GM12878 (cell line): Measurements from ENCODE around the gene HERPUD1. TPM values are rescaled to one million over a fixed set of nuclear protein-coding genes. Genes with fewer than 3 reads are reported as not detected.

Experiments used
- BMI1 ChIP-seq: fragments of 450-650 bp; IDR thresholded peaks from 2 replicates; pipeline ENCODE4 v1.6.1; 2016; ENCODE audit warnings: mild to moderate bottlenecking, moderate library complexity, borderline replicate concordance
- CHD2 ChIP-seq: IDR thresholded peaks from 2 replicates; pipeline ENCODE4 v1.6.1; 2011; ENCODE audit warnings: low read depth, low read length, improper control_type of control experiment, borderline replicate concordance
- EED ChIP-seq: sonication (generic); IDR thresholded peaks from 2 replicates; pipeline ENCODE4 v1.6.1; 2016; ENCODE audit warnings: antibody characterized with exemption, low read depth
- ETV6 ChIP-seq, 2 experiments: fragments of 450-650 bp in 1 of 2; IDR thresholded peaks in 1 of 2; conservative IDR thresholded peaks in 1 of 2; 2 replicates each; pipeline ENCODE4 v1.6.1; 2014; ENCODE audit warnings: antibody characterized with exemption in 1 of 2, borderline replicate concordance in 1 of 2, low read depth in 1 of 2, mild to moderate bottlenecking in 1 of 2, moderate library complexity in 1 of 2
- HDGF ChIP-seq: fragments of 450-650 bp; IDR thresholded peaks from 2 replicates; pipeline ENCODE4 v1.6.1; 2016; ENCODE audit warnings: antibody characterized with exemption
- LARP7 ChIP-seq: fragments of 450-650 bp; IDR thresholded peaks from 2 replicates; pipeline ENCODE4 v1.6.1; 2017; ENCODE audit warnings: mild to moderate bottlenecking
- POLR2AphosphoS2 ChIP-seq: IDR thresholded peaks from 2 replicates; pipeline ENCODE4 v1.6.1; 2011; ENCODE audit warnings: low read depth, mild to moderate bottlenecking, low read length, improper control_type of control experiment, moderate library complexity
- RBBP5 ChIP-seq: fragments of 200-600 bp; sonication (generic); conservative IDR thresholded peaks from 2 replicates; pipeline ENCODE4 v1.6.1; 2016
- RUNX3 ChIP-seq: IDR thresholded peaks from 2 replicates; pipeline ENCODE4 v1.6.1; 2012; ENCODE audit warnings: low read length, inconsistent platforms
- SMC3 ChIP-seq: IDR thresholded peaks from 2 replicates; pipeline ENCODE4 v1.6.1; 2011; ENCODE audit warnings: low read length, improper control_type of control experiment, borderline replicate concordance
- TCF3 ChIP-seq: IDR thresholded peaks from 2 replicates; pipeline ENCODE4 v1.6.1; 2012; ENCODE audit warnings: low read depth, mild to moderate bottlenecking, low read length, borderline replicate concordance; ENCODE audit not compliant: insufficient read depth
- YY1 ChIP-seq: IDR thresholded peaks from 2 replicates; pipeline ENCODE4 v1.6.1; 2011; ENCODE audit warnings: low read depth, mild to moderate bottlenecking, low read length
- ZNF207 ChIP-seq: fragments of 450-650 bp; IDR thresholded peaks from 2 replicates; pipeline ENCODE4 v1.6.1; 2014; ENCODE audit warnings: antibody characterized with exemption, mild to moderate bottlenecking, borderline replicate concordance
- ZNF622 ChIP-seq: fragments of 450-650 bp; IDR thresholded peaks from 2 replicates; pipeline ENCODE4 v1.6.1; 2017; ENCODE audit warnings: mild to moderate bottlenecking, inconsistent platforms
- polyA plus RNA-seq, 11 experiments: library from polyadenylated mRNA; depleted of rRNA in 4 of 11; unstranded in 6 of 11; stranded (reverse) in 5 of 11; fragments of >200 nt; fragmentation: Nextera tagmentation in 4 of 11; fragmentation: Illumina TruSeq in 1 of 11; extraction: Ambion mirVana in 4 of 11; extraction: Trizol in 1 of 11; gene quantifications; 1 replicate in 1 of 11; 2 replicates in 10 of 11; pipeline versions ENCODE4 v1.2.1 to v1.2.3, GENCODE V29; 2011 to 2016; ENCODE audit warnings: inconsistent platforms in 2 of 11, missing spikeins in 2 of 11, low read depth in 1 of 11
- total RNA-seq, 4 experiments: library from RNA; depleted of rRNA in 3 of 4; stranded (reverse); fragments of >200 nt in 3 of 4; fragmentation: Illumina TruSeq in 1 of 4; extraction: Trizol in 1 of 4; gene quantifications; 2 replicates each; pipeline versions ENCODE4 v1.2.1 to v1.2.3, GENCODE V29; 2013 to 2021
- TF ChIP-seq, protein P1 (sequence below): fragments of 450-650 bp; IDR thresholded peaks from 2 replicates; pipeline ENCODE4 v1.6.1; 2017; ENCODE audit warnings: mild to moderate bottlenecking, moderate library complexity
- TF ChIP-seq, protein P2 (sequence below): IDR thresholded peaks from 2 replicates; pipeline ENCODE4 v1.6.1; 2011; ENCODE audit warnings: low read depth, mild to moderate bottlenecking, low read length, moderate library complexity, borderline replicate concordance; ENCODE audit errors: extremely low read depth
- TF ChIP-seq, protein P3 (sequence below): fragments of 450-650 bp; IDR thresholded peaks from 2 replicates; pipeline ENCODE4 v1.6.1; 2014; ENCODE audit warnings: mild to moderate bottlenecking
- TF ChIP-seq, protein P4 (sequence below): fragments of 450-650 bp; IDR thresholded peaks from 2 replicates; pipeline ENCODE4 v1.6.1; 2017; ENCODE audit warnings: mild to moderate bottlenecking, low read depth, inconsistent platforms; ENCODE audit not compliant: poor library complexity, severe bottlenecking
- TF ChIP-seq, protein P5 (sequence below): IDR thresholded peaks from 2 replicates; pipeline ENCODE4 v1.6.1; 2012; ENCODE audit warnings: low read depth, low read length, improper control_type of control experiment
- TF ChIP-seq, protein P6 (sequence below): IDR thresholded peaks from 2 replicates; pipeline ENCODE4 v1.6.1; 2011; ENCODE audit warnings: low read depth, low read length, improper control_type of control experiment, borderline replicate concordance

Gene HERPUD1
- total and polyA plus RNA-seq, 10 of the 15 experiments (the other 5 are each of a cell fraction or from before 2014, with no cell fraction given), result 32.6 to 212 (median 122) TPM

DNA sequence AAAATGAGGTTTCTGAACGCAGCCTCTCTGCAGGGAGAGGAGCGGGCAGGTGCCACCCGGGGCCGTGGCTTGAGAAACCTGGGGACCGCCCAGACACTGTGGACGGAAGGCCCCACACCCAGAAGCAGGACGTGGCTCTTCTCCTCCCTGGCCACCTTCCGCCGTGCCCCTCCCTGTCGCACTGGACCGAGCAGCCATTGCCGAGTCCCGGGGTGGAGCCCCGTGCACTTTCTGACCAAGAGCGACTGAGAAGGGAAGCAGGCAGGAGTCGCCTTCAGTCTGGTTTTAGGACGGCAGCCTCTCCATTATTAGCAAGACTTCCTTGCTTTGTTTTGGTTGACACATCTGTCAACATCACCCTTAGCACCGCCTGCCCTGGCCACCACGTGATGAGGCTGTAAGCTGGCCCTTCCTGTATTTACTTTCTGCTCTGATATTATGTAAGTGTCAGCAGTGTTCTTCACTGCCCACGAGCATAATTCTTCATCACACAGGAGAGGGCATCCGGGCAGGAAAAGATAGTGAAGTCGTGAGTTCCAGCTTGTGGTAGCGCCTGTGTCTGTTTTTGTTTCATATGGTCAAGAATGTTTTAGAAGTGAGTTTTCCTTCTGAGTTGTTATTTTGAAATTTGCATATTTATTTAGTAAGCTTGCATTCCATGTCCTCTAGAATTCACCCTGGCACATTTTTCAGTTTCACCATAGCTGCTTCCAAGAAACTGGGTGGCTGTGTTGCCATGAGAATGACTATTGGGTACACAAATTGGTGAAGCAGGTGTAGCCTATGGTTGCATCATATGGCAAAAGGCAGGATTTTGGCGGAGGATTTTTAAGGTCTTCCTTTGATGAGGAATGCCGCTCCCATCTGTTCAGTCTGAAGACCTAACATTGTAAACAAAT, 1.0 kb downstream of the HERPUD1 start (continued):
- TF ChIP-seq, protein P1, sequence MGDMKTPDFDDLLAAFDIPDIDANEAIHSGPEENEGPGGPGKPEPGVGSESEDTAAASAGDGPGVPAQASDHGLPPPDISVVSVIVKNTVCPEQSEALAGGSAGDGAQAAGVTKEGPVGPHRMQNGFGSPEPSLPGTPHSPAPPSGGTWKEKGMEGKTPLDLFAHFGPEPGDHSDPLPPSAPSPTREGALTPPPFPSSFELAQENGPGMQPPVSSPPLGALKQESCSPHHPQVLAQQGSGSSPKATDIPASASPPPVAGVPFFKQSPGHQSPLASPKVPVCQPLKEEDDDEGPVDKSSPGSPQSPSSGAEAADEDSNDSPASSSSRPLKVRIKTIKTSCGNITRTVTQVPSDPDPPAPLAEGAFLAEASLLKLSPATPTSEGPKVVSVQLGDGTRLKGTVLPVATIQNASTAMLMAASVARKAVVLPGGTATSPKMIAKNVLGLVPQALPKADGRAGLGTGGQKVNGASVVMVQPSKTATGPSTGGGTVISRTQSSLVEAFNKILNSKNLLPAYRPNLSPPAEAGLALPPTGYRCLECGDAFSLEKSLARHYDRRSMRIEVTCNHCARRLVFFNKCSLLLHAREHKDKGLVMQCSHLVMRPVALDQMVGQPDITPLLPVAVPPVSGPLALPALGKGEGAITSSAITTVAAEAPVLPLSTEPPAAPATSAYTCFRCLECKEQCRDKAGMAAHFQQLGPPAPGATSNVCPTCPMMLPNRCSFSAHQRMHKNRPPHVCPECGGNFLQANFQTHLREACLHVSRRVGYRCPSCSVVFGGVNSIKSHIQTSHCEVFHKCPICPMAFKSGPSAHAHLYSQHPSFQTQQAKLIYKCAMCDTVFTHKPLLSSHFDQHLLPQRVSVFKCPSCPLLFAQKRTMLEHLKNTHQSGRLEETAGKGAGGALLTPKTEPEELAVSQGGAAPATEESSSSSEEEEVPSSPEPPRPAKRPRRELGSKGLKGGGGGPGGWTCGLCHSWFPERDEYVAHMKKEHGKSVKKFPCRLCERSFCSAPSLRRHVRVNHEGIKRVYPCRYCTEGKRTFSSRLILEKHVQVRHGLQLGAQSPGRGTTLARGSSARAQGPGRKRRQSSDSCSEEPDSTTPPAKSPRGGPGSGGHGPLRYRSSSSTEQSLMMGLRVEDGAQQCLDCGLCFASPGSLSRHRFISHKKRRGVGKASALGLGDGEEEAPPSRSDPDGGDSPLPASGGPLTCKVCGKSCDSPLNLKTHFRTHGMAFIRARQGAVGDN, result peak; percentile 59; the same call in 1 of the 2 replicates
- peak; percentile 44 for TF ChIP-seq LARP7
- TF ChIP-seq RUNX3, result no peak
- TF ChIP-seq CHD2, result peak; percentile 21; the same call in 1 of the 2 replicates
- TF ChIP-seq, protein P2, sequence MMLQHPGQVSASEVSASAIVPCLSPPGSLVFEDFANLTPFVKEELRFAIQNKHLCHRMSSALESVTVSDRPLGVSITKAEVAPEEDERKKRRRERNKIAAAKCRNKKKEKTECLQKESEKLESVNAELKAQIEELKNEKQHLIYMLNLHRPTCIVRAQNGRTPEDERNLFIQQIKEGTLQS, result peak; percentile 52; the same call in 1 of the 2 replicates
- no peak for TF ChIP-seq ZNF622
- peak; percentile 71; the same call in 1 of the 2 replicates for TF ChIP-seq YY1
- no peak for TF ChIP-seq TCF3
- no peak for TF ChIP-seq RBBP5
- no peak for TF ChIP-seq EED
- TF ChIP-seq, protein P3, sequence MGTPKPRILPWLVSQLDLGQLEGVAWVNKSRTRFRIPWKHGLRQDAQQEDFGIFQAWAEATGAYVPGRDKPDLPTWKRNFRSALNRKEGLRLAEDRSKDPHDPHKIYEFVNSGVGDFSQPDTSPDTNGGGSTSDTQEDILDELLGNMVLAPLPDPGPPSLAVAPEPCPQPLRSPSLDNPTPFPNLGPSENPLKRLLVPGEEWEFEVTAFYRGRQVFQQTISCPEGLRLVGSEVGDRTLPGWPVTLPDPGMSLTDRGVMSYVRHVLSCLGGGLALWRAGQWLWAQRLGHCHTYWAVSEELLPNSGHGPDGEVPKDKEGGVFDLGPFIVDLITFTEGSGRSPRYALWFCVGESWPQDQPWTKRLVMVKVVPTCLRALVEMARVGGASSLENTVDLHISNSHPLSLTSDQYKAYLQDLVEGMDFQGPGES, result no peak
- no peak for TF ChIP-seq BMI1
- no peak for TF ChIP-seq ETV6 (conservative IDR thresholded peaks at IDR 0.05 in 1 of 2, IDR thresholded peaks at IDR 0.05 in 1 of 2; ENCODE audit: borderline replicate concordance in 1 of 2, low read depth in 1 of 2)
- TF ChIP-seq, protein P4, sequence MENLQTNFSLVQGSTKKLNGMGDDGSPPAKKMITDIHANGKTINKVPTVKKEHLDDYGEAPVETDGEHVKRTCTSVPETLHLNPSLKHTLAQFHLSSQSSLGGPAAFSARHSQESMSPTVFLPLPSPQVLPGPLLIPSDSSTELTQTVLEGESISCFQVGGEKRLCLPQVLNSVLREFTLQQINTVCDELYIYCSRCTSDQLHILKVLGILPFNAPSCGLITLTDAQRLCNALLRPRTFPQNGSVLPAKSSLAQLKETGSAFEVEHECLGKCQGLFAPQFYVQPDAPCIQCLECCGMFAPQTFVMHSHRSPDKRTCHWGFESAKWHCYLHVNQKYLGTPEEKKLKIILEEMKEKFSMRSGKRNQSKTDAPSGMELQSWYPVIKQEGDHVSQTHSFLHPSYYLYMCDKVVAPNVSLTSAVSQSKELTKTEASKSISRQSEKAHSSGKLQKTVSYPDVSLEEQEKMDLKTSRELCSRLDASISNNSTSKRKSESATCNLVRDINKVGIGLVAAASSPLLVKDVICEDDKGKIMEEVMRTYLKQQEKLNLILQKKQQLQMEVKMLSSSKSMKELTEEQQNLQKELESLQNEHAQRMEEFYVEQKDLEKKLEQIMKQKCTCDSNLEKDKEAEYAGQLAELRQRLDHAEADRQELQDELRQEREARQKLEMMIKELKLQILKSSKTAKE, result peak; percentile 35
- TF ChIP-seq, protein P5, sequence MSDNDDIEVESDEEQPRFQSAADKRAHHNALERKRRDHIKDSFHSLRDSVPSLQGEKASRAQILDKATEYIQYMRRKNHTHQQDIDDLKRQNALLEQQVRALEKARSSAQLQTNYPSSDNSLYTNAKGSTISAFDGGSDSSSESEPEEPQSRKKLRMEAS, result peak; percentile 96
- no peak for TF ChIP-seq ZNF207
- TF ChIP-seq, protein P6, sequence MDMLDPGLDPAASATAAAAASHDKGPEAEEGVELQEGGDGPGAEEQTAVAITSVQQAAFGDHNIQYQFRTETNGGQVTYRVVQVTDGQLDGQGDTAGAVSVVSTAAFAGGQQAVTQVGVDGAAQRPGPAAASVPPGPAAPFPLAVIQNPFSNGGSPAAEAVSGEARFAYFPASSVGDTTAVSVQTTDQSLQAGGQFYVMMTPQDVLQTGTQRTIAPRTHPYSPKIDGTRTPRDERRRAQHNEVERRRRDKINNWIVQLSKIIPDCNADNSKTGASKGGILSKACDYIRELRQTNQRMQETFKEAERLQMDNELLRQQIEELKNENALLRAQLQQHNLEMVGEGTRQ, result peak; percentile 78
- TF ChIP-seq POLR2AphosphoS2, result peak; percentile 88
- 0 out of 2 replicates have a peak, but pooled peaks have one; percentile 5 for TF ChIP-seq SMC3
- TF ChIP-seq HDGF, result no peak
